Stimulated activated CD4-positive, alpha-beta T cell treated with anti-CD3 and anti-CD28 coated beads, TNF-alpha, amount 100 ng/mL, for 1 hour (primary cell): ENCODE data around the gene DYNC1I1.

Experiments used
- DNase-seq, 3 donors: peaks; one replicate each; pipeline ENCODE4 v3.0.0-alpha.2; 2020; ENCODE audit warnings: low read depth in 3 of 3, low spot score in 1 of 3

Gene DYNC1I1

DNA sequence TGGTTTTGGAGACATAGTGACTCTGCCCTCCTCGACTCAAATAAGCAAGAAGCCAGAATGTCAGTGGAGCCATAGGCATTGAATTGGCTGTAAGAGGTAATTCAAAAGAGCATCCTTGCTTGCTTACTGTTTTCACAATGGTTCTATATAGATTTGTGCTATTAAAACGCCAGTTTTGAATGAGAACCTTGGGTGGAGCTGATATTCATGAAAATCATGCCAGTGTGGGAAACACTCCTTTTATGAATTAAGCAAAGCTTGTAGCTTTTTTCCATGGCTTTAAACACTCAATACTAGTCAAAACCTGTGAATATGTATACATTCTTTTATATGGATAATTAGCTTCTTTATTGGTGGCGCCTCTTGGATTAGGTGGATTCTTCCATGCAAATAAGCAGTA lies 297.0 kb downstream of the DYNC1I1 start:
- no peak for DNase-seq

- no peak for DNase-seq
These were observed 302.5 kb downstream of the DYNC1I1 start for GRCh38 chr7:96074871-96075270.

DNA sequence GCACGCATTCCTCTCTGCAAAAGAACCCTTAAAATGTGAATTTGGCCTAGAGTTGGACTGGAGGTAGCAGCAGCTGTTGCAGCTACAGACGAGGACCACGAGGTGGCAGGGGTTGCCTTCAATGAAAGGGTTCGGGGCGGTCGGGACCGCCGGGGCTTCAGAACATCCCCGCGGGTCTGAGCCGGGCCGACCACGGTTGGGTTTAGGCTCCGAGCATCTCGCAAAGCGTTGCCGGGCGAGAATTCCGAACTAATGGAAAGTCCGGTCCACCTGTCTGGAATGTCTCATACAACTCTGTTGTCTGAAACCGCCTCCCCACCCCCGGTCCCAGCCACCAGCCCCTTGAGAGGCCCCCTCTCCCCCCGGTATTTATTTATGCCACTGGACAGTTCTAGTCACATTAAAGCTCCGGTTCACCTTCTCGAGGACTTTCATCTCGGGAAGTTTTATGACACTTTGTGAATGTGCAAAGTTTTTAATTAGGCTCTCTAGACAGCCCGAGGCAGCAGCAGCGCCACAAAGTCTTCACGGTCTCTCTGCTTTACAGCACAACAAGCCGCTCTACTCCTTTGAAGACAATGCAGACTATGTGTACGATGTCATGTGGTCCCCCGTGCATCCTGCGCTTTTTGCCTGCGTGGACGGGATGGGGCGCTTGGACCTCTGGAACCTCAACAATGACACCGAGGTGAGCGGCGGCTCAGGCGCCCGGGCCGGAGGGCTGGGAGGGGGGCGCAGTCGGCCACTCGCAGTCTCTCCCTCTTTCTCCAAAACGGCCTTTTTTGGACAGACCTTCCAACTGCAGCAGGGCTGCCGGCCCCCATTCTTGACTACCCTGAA lies 303.4 kb downstream of the DYNC1I1 start:
- peak in 2 of 3 donors; percentile 9 to 16 for DNase-seq

DNA sequence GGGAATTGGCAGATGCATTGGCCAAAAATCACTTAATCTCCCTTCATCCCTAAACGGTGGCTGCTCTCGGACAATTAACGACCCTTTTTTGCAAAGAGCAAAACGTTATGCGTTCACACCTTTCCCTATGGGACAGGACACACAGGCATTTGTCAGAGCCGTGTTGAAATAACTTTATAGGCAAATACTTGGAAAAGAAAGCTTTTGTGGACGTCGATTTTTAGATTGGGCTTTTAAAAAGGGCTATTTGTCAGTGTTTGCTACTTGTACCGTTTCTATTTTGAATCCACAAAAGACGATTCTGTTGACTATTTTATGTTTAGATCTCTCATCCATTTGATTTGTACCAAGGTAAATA lies 304.0 kb downstream of the DYNC1I1 start:
- DNase-seq = no peak

DNA sequence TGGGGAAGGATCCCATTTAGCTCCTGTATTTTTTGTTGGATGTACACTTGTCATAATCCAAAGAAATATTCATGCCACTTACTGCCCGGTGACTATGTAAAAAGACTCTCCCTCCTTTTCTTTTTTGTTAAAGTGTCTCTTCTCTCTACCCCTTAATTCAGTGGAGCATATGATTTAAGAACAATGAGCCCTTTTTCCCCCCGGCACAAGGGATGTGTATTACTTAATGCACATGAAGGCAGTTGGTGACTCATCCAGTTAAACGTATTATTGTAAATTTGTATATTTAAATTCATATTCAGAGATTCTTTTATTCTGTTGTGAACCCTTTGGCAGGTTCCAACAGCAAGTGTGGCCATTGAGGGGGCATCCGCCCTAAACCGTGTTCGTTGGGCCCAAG lies 307.7 kb downstream of the DYNC1I1 start:
- DNase-seq = no peak

GRCh38 chr7:96084881-96085553 lies 312.7 kb downstream of the DYNC1I1 start:
- no peak for DNase-seq

GRCh38 chr7:96085953-96086352 lies 313.6 kb downstream of the DYNC1I1 start:
- DNase-seq = no peak

- DNase-seq = no peak
These were observed 316.2 kb downstream of the DYNC1I1 start for GRCh38 chr7:96088579-96088978.

DNA sequence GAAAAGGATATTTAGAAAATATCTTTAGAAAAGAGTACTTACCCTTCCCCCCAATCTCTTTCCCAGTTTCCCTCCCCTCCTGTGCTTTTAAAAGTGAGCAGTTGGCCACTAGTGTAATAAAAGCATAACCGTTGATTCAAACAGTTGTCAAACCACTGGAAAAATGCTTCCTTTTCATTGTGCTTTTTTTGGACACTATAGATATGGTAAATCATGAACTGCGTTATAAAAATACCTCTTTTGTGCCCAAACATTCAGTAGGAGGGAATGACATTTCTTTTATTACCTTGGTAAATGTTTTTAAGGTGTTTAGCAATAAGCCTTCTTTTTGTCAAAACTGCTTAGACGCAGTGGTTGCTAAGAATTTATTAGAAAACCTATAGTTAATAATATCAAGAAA lies 317.2 kb downstream of the DYNC1I1 start:
- no peak for DNase-seq

GRCh38 chr7:96090756-96091155 lies 318.4 kb downstream of the DYNC1I1 start:
- no peak for DNase-seq

DNA sequence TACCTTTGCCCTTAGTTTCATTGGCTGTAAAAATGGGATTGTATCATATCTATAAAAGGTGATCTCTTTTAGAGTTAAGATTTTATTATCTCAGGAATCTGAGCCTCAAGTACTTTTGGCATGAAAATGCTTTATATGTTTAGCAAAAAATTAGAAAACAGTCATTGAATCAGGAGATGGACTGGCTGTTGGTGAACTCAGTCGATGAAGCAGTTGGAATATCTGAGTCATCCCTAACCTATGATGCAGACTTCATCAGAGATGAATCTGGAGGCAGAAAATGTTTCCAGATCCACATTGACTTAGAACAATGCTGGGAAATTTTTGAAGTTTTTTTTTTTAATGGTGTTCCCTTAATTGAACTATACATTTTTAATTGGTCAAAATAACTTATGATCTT lies 321.1 kb downstream of the DYNC1I1 start:
- no peak for DNase-seq

GRCh38 chr7:96097835-96098234 lies 325.5 kb downstream of the DYNC1I1 start:
- DNase-seq = no peak

GRCh38 chr7:96100737-96101136 lies 328.4 kb downstream of the DYNC1I1 start:
- no peak for DNase-seq

- no peak for DNase-seq
These were observed 329.9 kb downstream of the DYNC1I1 start for GRCh38 chr7:96102096-96102811.

GRCh38 chr7:96104984-96105383 lies 332.6 kb downstream of the DYNC1I1 start:
- DNase-seq = no peak

DNA sequence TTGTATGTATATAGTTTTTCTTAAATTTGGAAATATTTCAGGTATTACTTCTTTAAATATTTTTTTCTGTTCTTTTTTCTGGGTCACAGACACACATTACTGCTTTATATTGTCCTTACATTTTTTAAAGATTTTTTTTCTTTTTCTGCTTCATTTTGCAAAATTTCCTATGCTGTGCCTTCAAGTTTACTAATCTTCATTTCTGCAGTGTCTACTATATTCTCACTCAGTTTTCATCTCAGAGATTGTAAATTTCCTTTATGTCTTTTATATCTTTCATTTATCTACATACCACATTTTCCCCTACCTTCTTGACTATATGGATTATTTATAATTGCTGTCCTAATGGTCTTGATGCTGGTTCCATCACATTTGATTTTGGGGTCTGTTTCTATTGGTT lies 339.1 kb downstream of the DYNC1I1 start:
- DNase-seq = no peak

DNA sequence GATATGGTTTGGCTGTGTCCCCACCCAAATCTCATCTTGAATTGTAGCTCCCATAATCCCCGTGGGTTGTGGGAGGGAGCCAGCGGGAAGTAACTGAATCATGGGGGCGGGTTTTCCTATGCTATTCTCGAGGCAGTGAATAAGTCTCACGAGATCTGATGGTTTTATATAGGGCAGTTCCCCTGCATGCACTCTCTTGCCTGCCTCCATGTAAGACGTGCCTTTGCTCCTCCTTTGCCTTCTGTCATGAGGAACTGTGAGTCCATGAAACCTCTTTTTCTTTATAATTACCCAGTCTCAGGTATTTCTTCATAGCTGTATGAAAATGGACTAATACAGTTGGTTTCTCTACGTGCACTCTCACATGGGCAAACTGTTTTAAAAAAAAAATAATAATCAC lies 341.8 kb downstream of the DYNC1I1 start:
- no peak for DNase-seq

DNA sequence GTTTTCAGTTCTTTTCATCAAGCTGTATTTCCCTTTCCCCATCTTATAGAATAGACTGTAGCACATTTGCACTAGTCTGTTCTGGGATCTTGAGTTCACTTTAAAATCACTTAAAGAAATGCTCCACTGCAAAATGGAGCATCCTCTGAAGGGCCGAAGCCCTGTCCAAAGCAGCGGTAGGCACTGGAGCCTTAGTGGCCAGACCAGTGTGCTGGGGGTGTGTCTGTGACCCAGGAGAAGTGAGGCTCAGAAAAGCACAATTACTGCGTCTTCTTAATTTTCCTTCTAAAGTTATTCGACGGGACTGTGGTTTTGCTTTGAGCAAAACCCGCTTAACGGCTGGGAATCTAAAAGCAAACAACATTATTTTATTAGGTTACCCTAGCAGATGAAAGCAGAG lies 343.8 kb downstream of the DYNC1I1 start:
- no peak for DNase-seq

- no peak for DNase-seq
These were observed 346.2 kb downstream of the DYNC1I1 start for GRCh38 chr7:96118449-96119001.

GRCh38 chr7:96120445-96121225 lies 348.3 kb downstream of the DYNC1I1 start:
- no peak for DNase-seq

DNA sequence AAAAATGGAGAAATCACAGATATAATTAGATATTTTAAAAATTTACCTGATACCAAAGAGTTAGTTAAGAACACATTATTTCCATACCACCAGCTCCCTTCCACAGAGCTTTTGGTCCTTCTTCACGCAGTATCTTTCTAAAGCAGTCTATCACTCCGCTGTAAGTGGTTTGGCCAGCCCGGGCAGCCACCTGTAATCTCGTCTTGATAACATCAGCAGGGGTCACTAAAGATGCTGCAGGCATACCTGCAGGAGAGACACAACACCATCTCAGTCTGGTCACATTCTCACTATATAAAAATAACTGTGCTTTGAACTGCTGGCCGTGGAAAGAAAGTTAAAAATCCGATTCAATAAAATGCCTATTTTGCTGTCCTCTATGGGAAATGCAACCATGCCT lies 349.4 kb downstream of the DYNC1I1 start:
- DNase-seq = no peak
